ENCODE measurements around the gene PTPN20.
"Not testable (repeated sequence)": the region's sequence is repeated elsewhere in the genome, so short reads cannot be mapped to it uniquely, and the experiment has no call there.

PTPN20 gene

GRCh38 chr10:46911144-46911876 lies at the start of gene PTPN20:
TSS of gene PTPN20 (plus strand) at chr10:46911428. CDS start at chr10:46932500, 21,072 bp downstream.
- peak in 1 of 3 donors; percentile 1 for DNase-seq (ENCODE audit: low read depth in 3 of 3, low spot score in 1 of 3)

GRCh38 chr10:46869716-46870115 lies 41.5 kb upstream of the PTPN20 start:
- not testable (repeated sequence) for DNase-seq (ENCODE audit: low read depth in 3 of 3, low spot score in 1 of 3)

DNA sequence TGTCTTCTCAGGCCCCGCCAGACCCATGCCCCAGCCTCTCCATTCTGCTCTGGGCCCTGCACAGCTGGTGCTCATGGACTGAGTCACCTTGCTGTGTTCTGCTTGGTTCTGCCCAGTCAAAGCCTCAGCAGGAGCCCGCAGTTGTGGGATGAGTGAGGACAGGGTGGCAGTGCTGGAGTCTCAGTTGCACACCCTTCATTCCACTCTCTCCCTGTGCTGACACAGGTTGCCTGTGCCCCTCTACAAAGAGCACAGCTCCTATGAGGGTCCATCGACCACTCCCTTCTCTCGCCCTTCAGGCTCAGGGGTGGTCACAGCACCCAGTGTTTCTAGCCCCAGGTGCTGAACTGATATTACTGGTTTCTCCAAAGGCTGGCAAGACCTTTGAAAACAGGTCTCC lies 39.6 kb upstream of the PTPN20 start:
- DNase-seq (ENCODE audit: low read depth in 3 of 3, low spot score in 1 of 3): not testable (repeated sequence)

- not testable (repeated sequence) for DNase-seq (ENCODE audit: low read depth in 3 of 3, low spot score in 1 of 3)
These were observed 35.9 kb upstream of the PTPN20 start for GRCh38 chr10:46875304-46875703.

DNA sequence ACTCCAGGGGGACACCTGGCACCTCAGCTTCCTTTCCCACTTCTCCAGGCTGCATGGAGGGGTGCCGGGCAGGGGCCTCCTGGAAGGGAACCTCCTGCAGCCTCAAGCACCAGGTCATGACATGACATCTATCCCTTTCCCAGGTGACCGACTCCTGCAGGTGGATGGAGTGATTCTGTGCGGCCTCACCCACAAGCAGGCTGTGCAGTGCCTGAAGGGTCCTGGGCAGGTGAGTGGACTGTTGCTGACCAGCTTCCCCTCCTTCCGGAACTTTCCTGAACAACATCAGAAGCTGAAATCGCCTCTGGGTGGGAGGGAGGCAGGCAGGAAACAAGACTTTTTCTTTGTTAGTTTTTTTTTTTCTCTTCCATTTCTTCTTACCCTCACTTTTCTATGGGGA lies 34.5 kb upstream of the PTPN20 start:
- not testable (repeated sequence) for DNase-seq (ENCODE audit: low read depth in 3 of 3, low spot score in 1 of 3)

DNA sequence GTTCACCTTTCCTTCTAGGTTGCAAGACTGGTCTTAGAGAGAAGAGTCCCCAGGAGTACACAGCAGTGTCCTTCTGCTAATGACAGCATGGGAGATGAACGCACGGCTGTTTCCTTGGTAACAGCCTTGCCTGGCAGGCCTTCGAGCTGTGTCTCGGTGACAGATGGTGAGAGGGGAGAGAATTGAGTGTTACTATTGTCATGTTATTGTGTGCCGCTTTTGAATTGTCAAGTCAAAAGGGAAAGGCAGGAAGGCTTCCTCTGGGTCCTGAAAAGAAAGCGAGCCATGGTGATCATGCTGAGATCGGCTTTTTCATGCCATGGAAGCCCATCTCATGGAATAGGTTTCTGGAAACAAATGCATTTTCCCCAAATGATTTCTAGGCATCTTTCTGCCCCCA lies 32.5 kb upstream of the PTPN20 start:
- DNase-seq (ENCODE audit: low read depth in 3 of 3, low spot score in 1 of 3): not testable (repeated sequence)

GRCh38 chr10:46890813-46891611 lies 20.2 kb upstream of the PTPN20 start:
- not testable (repeated sequence) for DNase-seq (ENCODE audit: low read depth in 3 of 3, low spot score in 1 of 3)

DNA sequence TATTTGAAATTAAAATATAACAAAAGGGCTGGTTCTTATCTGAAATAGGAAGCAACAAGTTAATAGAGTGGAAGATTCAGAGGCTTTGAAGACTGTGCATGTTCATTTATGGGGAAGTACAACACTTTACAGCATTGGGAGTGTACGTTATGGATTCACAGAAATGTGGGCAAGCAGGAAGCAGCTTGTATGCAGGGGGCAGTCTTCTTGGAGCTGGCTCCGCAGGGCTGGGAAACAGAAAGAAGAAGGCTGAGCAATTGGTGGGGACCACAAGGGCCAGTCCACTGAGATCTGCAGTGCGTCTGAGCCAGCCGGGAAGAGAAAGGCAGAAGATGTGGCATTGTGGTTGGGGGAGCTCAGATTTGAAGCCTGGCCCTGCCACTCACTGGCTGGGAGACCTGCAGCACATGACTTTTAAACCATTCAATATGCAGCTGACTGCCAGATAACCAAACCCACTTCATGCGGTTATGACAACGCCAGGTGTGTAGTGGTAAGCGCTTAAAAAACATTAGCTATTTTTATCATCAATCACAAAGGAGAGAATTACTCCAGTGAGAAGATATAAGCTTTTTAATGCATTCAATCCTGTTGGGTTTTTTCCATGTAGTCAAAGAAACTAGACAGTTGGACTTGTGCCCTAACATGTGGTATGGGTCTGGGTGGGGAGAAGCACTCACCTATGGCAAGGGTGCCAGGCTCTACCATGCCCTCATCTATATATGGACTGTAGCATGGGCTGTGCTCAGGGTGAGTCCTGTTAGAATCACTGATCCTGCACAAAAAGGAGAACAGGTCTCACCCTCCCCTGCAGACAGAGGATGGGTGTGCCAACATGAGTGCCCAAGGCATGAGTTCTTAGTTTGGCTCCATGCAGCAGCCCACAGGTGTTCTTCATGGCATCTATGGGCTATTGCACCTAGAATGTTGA lies 14.2 kb upstream of the PTPN20 start:
- not testable (repeated sequence) for DNase-seq (ENCODE audit: low read depth in 3 of 3, low spot score in 1 of 3)

DNA sequence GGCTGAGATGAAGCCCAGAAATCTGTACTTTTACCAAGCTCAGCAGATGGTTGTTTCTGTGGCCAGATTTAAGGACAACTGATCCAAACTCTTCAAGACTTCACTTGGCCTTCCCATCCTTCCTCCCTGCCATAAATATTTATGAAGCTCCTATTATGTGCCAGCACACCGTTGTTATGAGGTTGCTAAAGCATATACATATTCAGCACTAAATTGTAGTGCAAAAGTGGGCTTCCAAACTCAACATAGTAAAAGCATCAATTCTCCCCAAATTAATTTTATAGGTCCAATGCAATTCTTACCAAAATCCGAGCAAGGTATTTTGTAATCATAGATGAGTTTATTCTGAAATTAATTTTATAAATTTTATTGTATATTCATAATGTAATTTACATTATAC lies 10.0 kb upstream of the PTPN20 start:
- not testable (repeated sequence) for DNase-seq (ENCODE audit: low read depth in 3 of 3, low spot score in 1 of 3)

- DNase-seq (ENCODE audit: low read depth in 3 of 3, low spot score in 1 of 3): not testable (repeated sequence)
These were observed 7.4 kb upstream of the PTPN20 start for GRCh38 chr10:46903874-46904273.

DNA sequence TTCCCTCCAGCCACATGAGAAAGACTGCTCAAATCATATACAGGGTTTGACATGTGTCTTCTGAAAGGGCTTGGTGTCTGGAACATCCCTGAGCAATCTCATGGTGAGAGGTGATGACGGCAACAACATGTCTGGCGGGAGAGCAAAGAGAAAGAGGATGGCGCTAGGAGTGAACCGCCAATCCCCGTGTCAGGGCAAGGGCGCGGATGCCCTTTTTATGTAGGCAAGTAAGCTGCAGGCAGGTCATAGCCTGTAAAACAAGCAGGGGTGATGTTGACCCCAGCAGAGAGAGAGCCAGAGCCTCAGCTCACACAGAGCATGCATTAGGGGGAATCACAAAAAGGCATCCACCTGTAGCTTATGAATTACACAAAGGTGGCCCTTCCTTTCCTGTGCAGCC lies 4.9 kb upstream of the PTPN20 start:
- DNase-seq (ENCODE audit: low read depth in 3 of 3, low spot score in 1 of 3): not testable (repeated sequence)

DNA sequence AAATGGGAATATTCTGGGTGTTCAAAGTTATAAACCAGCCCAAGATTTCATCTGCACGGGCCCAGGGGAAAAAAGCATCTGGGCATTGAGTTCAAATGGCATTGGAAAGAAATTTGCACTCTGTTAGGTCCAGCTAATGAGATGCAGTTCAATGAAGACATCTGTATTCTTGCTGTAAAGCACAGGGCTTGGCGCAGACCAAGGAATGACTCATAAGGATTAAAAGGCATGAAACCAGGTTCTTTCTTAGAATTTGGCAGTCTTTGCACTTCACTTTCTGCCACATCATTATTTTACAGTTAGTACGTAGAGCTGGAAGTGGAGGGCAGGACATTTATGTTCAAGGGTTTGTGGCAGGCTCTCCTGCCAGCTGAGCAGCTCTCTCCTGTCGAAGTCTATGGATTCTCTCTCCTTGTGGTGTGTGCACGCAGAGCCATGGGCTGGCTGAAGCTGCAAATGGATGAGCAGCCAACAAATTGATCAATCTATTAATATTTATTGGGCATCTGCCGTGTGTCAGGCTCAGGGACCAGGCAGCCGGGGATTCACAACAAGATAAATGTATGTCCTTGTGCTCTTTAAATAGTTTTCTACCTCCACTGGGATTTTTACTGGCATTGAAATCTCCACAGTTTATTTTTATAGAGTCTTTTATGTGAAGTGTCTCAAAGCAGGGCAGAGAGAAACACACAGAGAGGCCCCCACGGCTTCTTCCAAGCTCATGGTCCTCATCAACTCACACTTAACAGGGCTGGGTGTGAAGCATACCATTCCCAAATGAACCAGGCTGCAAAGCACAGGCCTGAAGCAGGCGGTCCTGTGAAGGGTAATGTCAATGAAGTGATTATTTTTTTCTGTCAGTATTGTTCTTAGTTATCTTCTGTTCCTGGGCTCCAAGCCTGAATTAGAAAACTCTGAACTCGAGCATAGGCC lies 3.8 kb upstream of the PTPN20 start:
- not testable (repeated sequence) for DNase-seq (ENCODE audit: low read depth in 3 of 3, low spot score in 1 of 3)

DNA sequence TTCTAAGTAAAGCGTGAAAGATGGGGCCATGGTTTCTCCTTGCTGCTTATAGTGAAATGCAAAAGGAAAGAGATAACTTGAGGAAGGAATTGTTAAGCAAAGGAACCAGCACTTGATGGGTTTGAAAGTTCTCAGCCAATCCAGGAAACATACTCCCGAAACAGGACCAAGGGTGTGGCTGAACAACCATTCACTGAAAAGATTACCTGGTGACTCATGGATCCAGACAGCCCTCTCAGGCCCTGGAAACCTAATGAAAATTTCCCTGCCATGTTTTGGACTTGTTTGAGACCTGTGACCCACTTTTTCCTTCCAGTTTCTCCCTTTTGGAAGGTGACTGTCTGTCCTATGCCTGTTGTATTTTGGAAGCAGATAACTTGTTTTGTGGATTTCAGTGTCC lies 11.3 kb downstream of the PTPN20 start:
- not testable (repeated sequence) for DNase-seq (ENCODE audit: low read depth in 3 of 3, low spot score in 1 of 3)

DNA sequence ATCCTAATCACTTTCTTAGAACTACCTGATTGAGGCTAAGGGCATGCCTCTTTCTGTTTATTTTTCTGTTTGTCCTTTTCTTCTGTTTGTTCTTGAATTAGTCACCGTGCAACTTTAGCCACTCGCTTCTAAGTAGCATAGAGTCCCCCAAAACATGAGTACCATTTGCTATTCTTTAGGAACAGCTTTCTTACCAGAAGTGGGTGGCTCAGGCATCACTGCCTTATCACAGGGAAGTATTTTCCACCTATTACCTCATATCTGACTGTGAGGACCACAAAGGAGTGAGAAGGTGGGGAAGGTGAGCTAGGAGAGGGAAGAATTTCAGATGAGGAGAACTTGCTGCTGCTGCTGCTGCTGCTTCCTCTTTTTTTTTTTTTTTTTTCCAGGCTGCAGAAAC lies 13.9 kb downstream of the PTPN20 start:
- not testable (repeated sequence) for DNase-seq (ENCODE audit: low read depth in 3 of 3, low spot score in 1 of 3)

GRCh38 chr10:46925853-46926252 lies 14.6 kb downstream of the PTPN20 start:
- DNase-seq (ENCODE audit: low read depth in 3 of 3, low spot score in 1 of 3): not testable (repeated sequence)

- not testable (repeated sequence) for DNase-seq (ENCODE audit: low read depth in 3 of 3, low spot score in 1 of 3)
These were observed 17.6 kb downstream of the PTPN20 start for GRCh38 chr10:46928810-46929209.

DNA sequence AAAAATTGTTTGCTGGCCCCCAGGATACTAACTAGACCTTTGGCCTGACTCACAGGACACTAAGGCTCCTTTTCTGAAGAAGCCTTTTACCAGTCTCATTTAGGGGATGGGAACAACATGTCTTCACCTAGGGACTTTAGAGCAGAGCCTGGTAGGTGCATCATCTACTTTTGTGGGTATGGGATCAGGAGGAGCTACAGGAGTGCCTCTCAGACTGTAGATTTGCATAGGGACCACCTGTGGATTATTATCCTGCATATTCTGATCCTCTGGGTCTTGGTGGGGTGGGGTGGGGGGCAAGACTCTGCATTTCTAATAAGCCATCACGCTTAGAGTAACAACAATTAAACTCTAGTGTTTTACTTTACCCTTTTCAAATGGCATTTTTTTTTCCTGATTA lies 21.2 kb downstream of the PTPN20 start:
- DNase-seq (ENCODE audit: low read depth in 3 of 3, low spot score in 1 of 3): not testable (repeated sequence)

GRCh38 chr10:46941091-46941490 lies 29.9 kb downstream of the PTPN20 start:
- not testable (repeated sequence) for DNase-seq (ENCODE audit: low read depth in 3 of 3, low spot score in 1 of 3)

DNA sequence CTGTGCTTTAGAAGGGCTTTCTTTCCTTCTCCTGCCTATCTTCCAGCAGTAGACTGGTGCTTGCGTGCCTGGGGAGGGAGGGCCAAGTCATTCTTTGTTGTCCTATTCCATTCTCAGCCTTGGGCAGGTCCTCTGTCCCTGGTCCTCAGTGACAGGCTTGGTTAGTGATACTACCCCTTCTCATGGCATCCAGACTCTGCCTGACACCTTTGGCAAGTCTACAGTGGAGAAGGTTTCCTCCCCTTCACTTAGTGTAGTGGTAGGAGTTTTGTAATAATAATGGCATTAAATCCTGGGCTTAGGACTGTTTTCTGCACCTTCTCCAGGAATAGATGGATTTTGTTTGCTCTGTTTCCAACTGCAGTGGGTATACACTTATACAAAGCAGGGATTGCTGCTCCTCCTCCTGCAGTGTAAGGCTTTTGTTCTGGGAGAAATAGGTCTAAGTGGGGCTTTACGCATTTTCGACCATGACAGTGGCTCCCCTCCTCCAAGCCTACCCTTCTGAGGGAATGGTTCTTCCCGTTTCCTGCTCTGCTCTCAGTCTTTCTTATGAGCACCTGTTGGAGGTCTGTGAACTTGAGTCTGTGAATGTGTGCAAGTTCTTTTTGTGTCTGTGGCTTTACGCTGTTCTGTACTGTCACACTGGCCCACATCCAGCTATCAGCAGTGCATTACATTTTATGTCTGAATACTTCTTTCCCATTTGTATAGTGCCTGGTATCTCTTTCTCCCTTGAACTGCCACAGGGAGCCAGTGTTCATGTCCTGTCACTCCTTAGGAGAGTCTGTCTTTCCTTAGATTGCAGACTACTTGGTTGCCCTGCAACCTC lies 37.7 kb downstream of the PTPN20 start:
- DNase-seq (ENCODE audit: low read depth in 3 of 3, low spot score in 1 of 3): not testable (repeated sequence)
